Tibial artery (tissue), 4 donors: ENCODE data around the gene LHFPL2.
"Not testable (repeated sequence)": the region's sequence is repeated elsewhere in the genome, so short reads cannot be mapped to it uniquely, and the experiment has no call there.

ENCODE experiments used
- DNase-seq, 2 donors: peaks; one replicate each; pipeline ENCODE4 v3.0.0-alpha.2; 2019
- H3K27ac ChIP-seq, 2 donors: fragments of 200-600 bp; sonication (generic) in 1 of 2; 1 replicate in 1 of 2; 2 replicates in 1 of 2; pipeline ENCODE4 v1.5.1; 2018 to 2019; ENCODE audit warnings: mild to moderate bottlenecking in 1 of 2
- H3K27me3 ChIP-seq, 2 donors: fragments of 200-600 bp; sonication (generic) in 1 of 2; one replicate each; pipeline versions ENCODE4 v1.5.1 to v1.6.0; 2016 to 2019
- H3K36me3 ChIP-seq, 3 donors: fragments of 200-600 bp; sonication (generic) in 2 of 3; one replicate each; pipeline ENCODE4 v1.5.1; 2016 to 2019; ENCODE audit warnings: mild to moderate bottlenecking in 2 of 3
- H3K4me1 ChIP-seq, 4 donors: fragments of 200-600 bp; sonication (generic) in 2 of 4; 1 replicate in 3 of 4; 2 replicates in 1 of 4; pipeline ENCODE4 v1.5.1; 2016 to 2019
- H3K4me3 ChIP-seq, 2 donors: fragments of 200-600 bp; sonication (generic) in 1 of 2; 1 replicate in 1 of 2; 2 replicates in 1 of 2; pipeline ENCODE4 v1.5.1; 2018 to 2019; ENCODE audit warnings: mild to moderate bottlenecking in 2 of 2
- H3K9me3 ChIP-seq, 3 donors: fragments of 200-600 bp; sonication (generic) in 1 of 3; one replicate each; pipeline ENCODE4 v1.5.1; 2016 to 2019
- intact Hi-C: fragments of 100-400 bp; cut with DNase I; formaldehyde crosslinking; loops from one replicate; pipeline ENCODE4 v1.15.0; 2023; ENCODE audit warnings: low total_unique reads
- TF ChIP-seq, protein P1 (sequence below), 2 experiments: fragments of 200-600 bp in 1 of 2; fragments of 450-650 bp in 1 of 2; IDR thresholded peaks; one replicate each; pipeline ENCODE4 v1.5.1; 2017 to 2019; ENCODE audit warnings: antibody characterized with exemption in 2 of 2, mild to moderate bottlenecking in 1 of 2, moderate library complexity in 1 of 2

The LHFPL2 gene

DNA sequence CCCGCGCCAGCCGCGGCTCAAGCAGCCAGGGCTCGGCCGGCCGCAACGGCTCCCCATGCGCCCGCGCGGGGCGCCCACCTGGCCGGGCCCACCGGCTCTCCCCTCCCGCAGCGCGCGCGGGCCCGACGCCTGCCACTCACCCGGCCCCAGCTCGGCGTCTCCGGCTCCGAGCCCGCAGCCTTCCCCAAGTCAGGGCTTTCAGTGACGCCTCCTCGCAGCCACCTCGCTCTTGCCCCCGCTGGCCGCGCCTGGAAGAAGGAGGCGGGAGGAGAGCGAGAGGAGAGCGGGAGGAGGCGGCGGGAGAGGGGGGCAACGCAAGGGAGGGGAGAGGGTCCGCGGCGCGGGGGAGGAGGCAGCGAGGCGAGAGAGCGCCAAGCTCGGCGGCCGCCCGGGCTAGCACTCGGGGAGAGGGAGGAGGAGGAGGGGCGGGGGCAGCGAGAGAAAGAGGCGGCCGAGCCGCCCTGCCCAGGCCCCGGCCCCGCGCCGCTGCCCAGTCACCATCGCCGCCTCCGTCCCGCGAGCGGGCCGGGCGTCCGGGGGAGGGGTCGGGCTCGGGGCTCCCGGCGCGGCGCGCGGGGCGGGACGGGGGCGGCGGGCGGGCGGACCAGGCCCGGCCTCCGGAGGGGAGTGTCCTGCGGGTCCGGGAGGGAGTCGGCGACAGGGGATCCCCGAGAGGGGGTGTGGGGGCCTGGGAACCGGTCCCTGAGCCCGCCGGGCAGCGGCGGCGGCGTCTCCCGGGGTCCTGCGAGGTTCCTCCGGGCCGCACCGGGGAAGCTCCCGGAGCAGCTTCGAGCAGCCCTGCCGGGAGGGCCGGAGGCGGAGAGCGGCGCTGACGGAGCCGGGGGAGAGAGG, at the start of gene LHFPL2:
Gene LHFPL2, minus strand, starts transcription at position 414 of the 852 bp plus-strand sequence. CDS start 138,559 bp downstream, outside the sequence.
- TF ChIP-seq, protein P1, sequence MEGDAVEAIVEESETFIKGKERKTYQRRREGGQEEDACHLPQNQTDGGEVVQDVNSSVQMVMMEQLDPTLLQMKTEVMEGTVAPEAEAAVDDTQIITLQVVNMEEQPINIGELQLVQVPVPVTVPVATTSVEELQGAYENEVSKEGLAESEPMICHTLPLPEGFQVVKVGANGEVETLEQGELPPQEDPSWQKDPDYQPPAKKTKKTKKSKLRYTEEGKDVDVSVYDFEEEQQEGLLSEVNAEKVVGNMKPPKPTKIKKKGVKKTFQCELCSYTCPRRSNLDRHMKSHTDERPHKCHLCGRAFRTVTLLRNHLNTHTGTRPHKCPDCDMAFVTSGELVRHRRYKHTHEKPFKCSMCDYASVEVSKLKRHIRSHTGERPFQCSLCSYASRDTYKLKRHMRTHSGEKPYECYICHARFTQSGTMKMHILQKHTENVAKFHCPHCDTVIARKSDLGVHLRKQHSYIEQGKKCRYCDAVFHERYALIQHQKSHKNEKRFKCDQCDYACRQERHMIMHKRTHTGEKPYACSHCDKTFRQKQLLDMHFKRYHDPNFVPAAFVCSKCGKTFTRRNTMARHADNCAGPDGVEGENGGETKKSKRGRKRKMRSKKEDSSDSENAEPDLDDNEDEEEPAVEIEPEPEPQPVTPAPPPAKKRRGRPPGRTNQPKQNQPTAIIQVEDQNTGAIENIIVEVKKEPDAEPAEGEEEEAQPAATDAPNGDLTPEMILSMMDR (IDR thresholded peaks at IDR 0.05) = no peak
- H3K36me3 ChIP-seq = no peaks in the 10 kb centered on the region
- DNase-seq = peak; percentile 83 to 90
- intact Hi-C loops = loop anchor here (5.0 to 10.0 kb wide), 2 partner anchors 101 to 156 kb away; no protein-coding TSS in a partner anchor
- no peaks in the 10 kb centered on the region for H3K9me3 ChIP-seq
- H3K27me3 ChIP-seq = no peaks in the 10 kb centered on the region
- peak within 1 kb of the TSS; percentile 67 to 70 for H3K4me3 ChIP-seq
- H3K4me1 ChIP-seq = peaks cover 0 to 60% (median 49%) of the 10 kb centered on the region in 4 donors
- peak within 1 kb of the TSS; percentile 97 to 99 for H3K27ac ChIP-seq

DNA sequence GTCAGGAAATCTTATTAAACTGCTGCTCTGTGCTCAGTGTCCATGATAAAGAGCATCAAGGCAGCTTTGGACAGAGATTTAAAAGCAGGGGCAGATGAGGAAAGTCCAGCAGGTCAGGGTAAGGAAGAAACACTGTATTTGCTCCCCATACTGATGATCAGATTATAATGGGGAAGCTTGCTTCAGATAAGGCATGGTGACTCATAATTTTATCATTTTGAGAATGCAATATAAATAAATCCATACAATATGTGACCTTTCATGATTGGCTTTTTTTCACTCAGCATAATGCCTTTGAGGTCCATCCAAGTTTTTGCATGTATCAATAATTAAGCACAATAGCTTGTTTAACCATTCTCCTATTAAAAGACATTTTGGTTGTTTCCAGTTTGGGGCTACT, 48.1 kb upstream of the LHFPL2 start:
- DNase-seq = no peak
- Histone ChIP-seq H3K27ac (no peak overlapping the region), H3K4me3 (no peak overlapping the region), H3K4me1 (peaks cover 0 to 41% (median 16%) of the 10 kb centered on the region in 4 donors), H3K36me3 (no peaks in the 10 kb centered on the region), H3K9me3 (no peaks in the 10 kb centered on the region), H3K27me3 (no peaks in the 10 kb centered on the region)
- intact Hi-C loops = no loop called here
- TF ChIP-seq, protein P1 (IDR thresholded peaks at IDR 0.05) = no peak

- H3K4me3 ChIP-seq, H3K9me3 ChIP-seq, intact Hi-C loops, H3K36me3 ChIP-seq, H3K27ac ChIP-seq, DNase-seq, H3K27me3 ChIP-seq: not testable (repeated sequence)
- peaks cover 0 to 41% (median 21%) of the 10 kb centered on the region in 4 donors for H3K4me1 ChIP-seq
Measured at GRCh38 chr5:78696052-78696451, 47.5 kb upstream of the LHFPL2 start.

- TF ChIP-seq, protein P1 (IDR thresholded peaks at IDR 0.05) = no peak
- Histone ChIP-seq H3K4me1 (peaks cover 0 to 31% (median 18%) of the 10 kb centered on the region in 4 donors), H3K27me3 (no peaks in the 10 kb centered on the region), H3K27ac (no peak overlapping the region), H3K9me3 (no peaks in the 10 kb centered on the region), H3K36me3 (no peaks in the 10 kb centered on the region), H3K4me3 (no peak overlapping the region)
- intact Hi-C loops = no loop called here
- DNase-seq = no peak
Measured at GRCh38 chr5:78693339-78693738, 44.8 kb upstream of the LHFPL2 start.

- intact Hi-C loops = no loop called here
- Histone ChIP-seq H3K9me3 (no peaks in the 10 kb centered on the region), H3K27me3 (no peaks in the 10 kb centered on the region), H3K27ac (peak overlapping the region; percentile 48 to 51), H3K36me3 (no peaks in the 10 kb centered on the region), H3K4me3 (no peak overlapping the region), H3K4me1 (peaks cover 0 to 22% (median 15%) of the 10 kb centered on the region in 4 donors)
- no peak for DNase-seq
- TF ChIP-seq, protein P1 (IDR thresholded peaks at IDR 0.05) = no peak
Measured at GRCh38 chr5:78691084-78691960, 42.8 kb upstream of the LHFPL2 start.
